GM19328 (cell line): ENCODE data around the gene HNRNPA2B1.
"Not testable (repeated sequence)": the region's sequence is repeated elsewhere in the genome, so short reads cannot be mapped to it uniquely, and the experiment has no call there.

Experiments used
- ATAC-seq: cut with Tn5 transposase; IDR thresholded peaks from one replicate; pipeline ENCODE4 v1.9.1; 2021; ENCODE audit warnings: mild to moderate bottlenecking, moderate library complexity; ENCODE audit not compliant: unreplicated experiment

Gene HNRNPA2B1

DNA sequence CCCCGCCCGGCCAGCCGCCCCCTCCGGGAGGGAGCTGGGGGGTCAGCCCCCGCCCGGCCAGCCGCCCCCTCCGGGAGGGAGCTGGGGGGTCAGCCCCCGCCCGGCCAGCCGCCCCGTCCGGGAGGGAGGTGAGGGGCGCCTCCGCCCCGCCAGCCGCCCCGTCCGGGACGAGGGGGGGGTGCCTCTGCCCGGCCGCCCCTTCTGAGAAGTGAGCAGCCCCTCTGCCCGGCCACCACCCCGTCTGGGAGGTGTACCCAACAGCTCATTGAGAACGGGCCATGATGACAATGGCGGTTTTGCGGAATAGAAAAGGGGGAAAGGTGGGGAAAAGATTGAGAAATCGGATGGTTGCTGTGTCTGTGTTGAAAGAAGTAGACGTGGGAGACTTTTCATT lies 52.2 kb downstream of the HNRNPA2B1 start:
- not testable (repeated sequence) for ATAC-seq

DNA sequence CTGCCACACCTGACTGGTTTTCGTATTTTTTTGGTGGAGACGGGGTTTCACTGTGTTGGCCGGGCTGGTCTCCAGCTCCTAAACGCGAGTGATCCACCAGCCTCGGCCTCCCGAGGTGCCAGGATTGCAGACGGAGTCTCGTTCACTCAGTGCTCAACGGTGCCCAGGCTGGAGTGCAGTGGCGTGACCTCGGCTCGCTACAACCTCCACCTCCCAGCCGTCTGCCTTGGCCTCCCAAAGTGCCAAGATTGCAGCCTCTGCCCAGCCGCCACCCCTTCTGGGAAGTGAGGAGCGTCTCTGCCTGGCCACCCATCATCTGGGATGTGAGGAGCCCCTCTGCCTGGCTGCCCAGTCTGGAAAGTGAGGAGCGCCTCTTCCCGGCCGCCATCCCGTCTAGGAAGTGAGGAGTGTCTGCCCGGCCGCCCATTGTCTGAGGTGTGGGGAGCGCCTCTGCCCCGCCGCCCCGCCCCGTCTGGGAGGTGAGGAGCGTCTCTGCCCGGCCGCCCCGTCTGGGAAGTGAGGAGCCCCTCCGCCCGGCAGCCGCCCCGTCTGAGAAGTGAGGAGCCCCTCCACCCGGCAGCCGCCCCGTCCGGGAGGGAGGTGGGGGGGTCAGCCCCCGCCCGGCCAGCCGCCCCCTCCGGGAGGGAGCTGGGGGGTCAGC lies 52.8 kb downstream of the HNRNPA2B1 start:
- not testable (repeated sequence) for ATAC-seq

DNA sequence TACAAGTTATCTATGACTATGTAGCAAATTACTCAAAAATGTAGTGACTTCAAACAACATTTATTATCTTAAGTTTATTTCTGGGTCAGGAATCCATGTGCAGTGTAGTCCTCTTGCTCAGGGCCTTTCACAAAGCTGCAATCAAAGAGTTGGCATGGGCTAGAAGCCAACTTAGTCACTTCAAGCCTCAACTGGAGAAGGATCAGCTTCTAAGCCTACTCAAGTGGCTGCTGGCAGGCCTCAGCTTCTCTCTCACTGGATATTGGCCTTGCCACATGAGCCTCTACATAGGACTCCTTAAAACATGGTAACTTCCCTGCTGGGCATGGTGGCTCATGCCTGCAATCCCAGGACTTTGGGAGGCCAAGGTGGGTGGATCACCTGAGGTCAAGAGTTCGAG lies 53.5 kb downstream of the HNRNPA2B1 start:
- no peak for ATAC-seq

DNA sequence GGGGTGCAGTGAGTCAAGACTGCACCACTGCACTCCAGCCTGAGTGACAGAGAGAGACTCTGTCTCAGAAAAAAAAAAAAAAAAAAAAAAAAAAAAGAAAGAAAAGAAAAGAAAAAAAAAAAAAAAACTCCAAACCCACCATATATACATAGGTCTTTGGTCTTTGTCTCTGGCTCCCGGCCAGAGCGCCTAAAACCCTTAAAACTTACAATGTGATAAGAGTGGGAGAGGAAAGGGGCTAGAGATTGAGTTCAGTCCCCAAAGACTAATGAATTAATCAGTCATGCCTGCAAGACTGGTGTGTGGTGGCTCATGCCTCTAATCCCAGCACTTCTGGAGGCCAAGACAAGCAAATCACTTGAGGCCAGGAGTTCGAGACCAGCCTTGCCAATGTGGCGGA lies 55.3 kb downstream of the HNRNPA2B1 start:
- no peak for ATAC-seq

DNA sequence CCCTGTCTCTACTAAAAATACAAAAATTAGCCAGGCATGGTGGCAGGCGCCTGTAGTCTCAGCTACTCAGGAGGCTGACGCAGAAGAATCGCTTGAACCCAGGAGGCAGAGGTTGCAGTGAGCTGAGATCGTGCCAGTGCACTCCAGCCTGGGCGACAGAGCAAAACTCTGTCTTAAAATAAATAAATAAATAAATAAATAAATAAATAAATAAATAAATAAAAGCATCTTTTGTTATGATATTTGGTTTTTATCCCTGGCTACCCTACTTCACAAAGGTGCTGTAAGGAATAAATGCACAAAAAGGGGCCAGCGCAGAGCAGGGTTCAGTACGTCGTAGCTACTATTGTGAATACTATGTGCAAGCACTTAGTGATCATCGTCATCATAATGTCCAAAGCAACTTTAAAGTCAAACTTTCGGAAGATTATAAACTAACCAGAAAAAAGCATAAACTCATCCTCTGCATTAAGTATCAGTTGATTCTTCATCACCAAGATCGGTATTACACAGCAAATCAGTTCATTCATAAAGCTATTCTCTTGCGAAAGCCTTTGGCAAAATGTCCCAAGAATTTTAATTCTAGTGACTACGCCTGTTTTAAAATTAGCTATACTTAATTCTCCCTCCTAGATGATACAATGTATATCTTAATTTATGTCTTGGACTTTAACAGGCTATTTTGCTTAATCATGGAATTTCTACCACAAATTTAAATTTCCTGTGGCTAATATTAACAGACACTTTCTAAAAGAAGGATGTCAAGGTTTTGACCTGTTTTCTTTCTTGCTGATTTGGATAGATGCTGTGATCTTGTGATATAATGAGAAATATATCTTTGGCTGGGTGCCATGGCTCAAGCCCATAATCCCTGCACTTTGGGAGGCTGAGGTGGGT lies 56.1 kb downstream of the HNRNPA2B1 start:
- no peak for ATAC-seq

DNA sequence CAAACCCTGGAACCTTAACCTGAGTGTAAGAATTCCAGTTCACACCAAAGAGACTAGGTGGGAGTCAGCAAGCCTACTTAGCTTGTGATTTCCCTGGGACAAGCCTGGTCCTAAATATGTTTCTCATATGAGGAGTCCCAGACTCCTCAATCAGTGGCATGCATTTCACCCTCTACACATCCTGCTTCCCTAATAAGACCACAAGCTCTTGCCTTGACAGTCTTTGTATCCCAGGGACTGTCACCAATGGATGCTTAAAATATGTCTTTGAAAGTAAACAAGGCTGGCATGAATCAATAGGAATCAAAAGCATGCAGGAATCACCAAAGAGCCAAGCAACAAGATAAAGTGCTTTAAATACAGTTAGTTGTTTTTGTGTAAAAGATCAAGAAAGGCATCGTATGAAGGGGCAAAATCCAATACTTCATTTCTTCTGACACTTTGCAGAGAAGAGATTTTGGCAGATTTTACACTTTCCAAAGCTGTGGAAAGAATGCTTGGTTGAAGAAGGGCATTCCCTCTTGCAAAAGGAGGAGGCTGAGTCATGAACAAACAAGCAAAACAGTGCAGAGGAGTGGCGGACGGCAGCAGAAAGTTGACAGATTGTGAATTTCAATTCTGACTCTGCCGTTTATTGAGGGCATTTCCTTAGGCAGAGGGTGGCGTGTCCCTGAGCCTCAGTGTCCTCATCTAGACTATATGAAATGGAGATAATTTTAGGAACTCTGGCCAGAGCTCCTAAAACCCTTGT lies 57.1 kb downstream of the HNRNPA2B1 start:
- ATAC-seq: no peak

DNA sequence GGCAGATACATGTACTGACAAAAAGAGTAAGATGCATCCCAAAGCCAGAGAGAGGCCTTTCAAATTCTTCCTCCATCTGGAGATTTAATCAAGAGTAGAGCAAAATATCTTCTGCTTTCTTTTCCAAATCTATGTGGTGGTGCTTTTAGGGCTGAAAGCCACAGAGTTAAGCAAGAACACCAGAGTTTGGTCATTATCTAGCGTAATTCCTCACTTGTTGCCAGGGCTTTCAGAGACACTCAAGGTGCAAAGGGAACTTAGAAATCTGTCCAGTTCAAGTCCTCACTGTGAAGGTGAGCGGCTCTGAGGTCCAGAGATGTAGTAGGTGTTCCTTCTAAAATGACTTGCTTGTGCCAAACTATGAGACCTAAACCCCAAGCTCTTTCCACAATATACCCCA lies 59.5 kb downstream of the HNRNPA2B1 start:
- no peak for ATAC-seq

DNA sequence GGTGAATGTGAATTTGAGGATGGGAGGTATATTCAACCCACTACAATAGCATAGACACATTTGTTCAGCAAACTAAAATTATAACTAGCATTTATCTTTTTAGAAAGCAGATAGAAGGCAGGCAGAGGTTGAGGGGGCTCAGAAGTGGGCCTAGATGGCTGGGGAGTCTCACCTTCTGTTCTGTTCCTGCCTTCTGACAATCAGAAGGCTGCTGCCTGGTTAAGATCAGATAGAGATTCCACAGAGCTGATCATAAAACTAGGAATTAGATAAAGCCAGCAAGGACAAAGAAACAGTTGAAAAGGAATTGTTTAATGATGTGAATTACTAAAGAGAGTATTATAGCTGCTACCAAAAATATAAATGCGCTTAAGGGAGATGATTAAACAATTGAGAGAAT lies 60.2 kb downstream of the HNRNPA2B1 start:
- ATAC-seq: no peak
